ENCODE data around the gene ZCCHC14. TPM values are rescaled to one million over a fixed set of nuclear protein-coding genes. Genes with fewer than 3 reads are reported as not detected.
"Not testable (repeated sequence)": the region's sequence is repeated elsewhere in the genome, so short reads cannot be mapped to it uniquely, and the experiment has no call there.

ZCCHC14 gene
- total and polyA plus RNA-seq, 2 of the 13 experiments (the other 11 are each of a cell fraction or from before 2014, with no cell fraction given): 12.4 to 12.5 TPM

DNA sequence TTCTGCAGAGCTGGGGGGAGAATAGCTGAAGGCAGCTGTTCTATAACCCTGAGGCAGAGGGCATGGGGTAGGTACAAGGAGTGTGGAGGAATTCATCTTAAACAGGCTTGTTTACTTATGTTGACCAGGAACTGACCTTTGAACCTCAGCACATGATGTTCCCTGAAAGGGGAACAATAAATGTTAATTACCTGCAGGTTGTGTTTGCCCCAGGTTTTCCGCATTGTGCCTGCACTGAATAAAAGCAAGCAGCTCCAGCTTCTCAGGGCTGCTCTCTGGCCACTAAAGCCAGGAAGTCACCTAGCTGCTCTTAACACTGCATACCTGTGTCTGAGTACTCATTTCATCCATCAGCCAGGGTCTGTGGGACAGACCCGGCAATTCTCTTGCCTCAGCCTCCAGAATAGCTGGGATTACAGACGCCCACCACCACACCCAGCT, 113.5 kb downstream of the ZCCHC14 start (continued):
- 0 out of 2 replicates have a peak, but pooled peaks have one; percentile 46 for TF ChIP-seq WIZ (CRISPR knock-in tag; IDR thresholded peaks at IDR 0.05)
- 0 out of 2 replicates have a peak, but pooled peaks have one; percentile 78 for TF ChIP-seq ZNF136 (CRISPR knock-in tag; IDR thresholded peaks at IDR 0.05; ENCODE audit: low read depth)
- TF ChIP-seq BCL6 (CRISPR knock-in tag; IDR thresholded peaks at IDR 0.05): peak; percentile 94
- peak; percentile 51 for TF ChIP-seq FOXA1 (IDR thresholded peaks at IDR 0.05)
- TF ChIP-seq FOXA1 (CRISPR knock-in tag; IDR thresholded peaks at IDR 0.05): peak; percentile 95
- TF ChIP-seq SOX13 (IDR thresholded peaks at IDR 0.05): peak; percentile 65
- TF ChIP-seq SOX13 (CRISPR knock-in tag; conservative IDR thresholded peaks at IDR 0.05 in 1 of 2, IDR thresholded peaks at IDR 0.05 in 1 of 2): peak in 1 of 2 experiments; percentile 95; a peak in 2 of 4 replicates
- peak in 1 of 2 experiments; percentile 48; a peak in 1 of 4 replicates for TF ChIP-seq POLR2A (IDR thresholded peaks at IDR 0.05; ENCODE audit: insufficient read depth in 1 of 2, low read depth in 2 of 2, low read length in 2 of 2)
- TF ChIP-seq NCOR1 (IDR thresholded peaks at IDR 0.05; ENCODE audit: borderline replicate concordance, low read length): peak; percentile 44; the same call in 1 of the 2 replicates
- TF ChIP-seq, protein P1, sequence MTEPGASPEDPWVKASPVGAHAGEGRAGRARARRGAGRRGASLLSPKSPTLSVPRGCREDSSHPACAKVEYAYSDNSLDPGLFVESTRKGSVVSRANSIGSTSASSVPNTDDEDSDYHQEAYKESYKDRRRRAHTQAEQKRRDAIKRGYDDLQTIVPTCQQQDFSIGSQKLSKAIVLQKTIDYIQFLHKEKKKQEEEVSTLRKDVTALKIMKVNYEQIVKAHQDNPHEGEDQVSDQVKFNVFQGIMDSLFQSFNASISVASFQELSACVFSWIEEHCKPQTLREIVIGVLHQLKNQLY (CRISPR knock-in tag; IDR thresholded peaks at IDR 0.05): peak; percentile 60; the same call in 1 of the 2 replicates
- TF ChIP-seq MEF2D (CRISPR knock-in tag; IDR thresholded peaks at IDR 0.05): peak; percentile 50; the same call in 1 of the 2 replicates
- peak; percentile 53; the same call in 1 of the 2 replicates for TF ChIP-seq ZNF614 (CRISPR knock-in tag; IDR thresholded peaks at IDR 0.05; ENCODE audit: borderline replicate concordance)
- TF ChIP-seq, protein P2, sequence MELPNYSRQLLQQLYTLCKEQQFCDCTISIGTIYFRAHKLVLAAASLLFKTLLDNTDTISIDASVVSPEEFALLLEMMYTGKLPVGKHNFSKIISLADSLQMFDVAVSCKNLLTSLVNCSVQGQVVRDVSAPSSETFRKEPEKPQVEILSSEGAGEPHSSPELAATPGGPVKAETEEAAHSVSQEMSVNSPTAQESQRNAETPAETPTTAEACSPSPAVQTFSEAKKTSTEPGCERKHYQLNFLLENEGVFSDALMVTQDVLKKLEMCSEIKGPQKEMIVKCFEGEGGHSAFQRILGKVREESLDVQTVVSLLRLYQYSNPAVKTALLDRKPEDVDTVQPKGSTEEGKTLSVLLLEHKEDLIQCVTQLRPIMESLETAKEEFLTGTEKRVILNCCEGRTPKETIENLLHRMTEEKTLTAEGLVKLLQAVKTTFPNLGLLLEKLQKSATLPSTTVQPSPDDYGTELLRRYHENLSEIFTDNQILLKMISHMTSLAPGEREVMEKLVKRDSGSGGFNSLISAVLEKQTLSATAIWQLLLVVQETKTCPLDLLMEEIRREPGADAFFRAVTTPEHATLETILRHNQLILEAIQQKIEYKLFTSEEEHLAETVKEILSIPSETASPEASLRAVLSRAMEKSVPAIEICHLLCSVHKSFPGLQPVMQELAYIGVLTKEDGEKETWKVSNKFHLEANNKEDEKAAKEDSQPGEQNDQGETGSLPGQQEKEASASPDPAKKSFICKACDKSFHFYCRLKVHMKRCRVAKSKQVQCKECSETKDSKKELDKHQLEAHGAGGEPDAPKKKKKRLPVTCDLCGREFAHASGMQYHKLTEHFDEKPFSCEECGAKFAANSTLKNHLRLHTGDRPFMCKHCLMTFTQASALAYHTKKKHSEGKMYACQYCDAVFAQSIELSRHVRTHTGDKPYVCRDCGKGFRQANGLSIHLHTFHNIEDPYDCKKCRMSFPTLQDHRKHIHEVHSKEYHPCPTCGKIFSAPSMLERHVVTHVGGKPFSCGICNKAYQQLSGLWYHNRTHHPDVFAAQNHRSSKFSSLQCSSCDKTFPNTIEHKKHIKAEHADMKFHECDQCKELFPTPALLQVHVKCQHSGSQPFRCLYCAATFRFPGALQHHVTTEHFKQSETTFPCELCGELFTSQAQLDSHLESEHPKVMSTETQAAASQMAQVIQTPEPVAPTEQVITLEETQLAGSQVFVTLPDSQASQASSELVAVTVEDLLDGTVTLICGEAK (IDR thresholded peaks at IDR 0.05): not testable (repeated sequence)
- TF ChIP-seq, protein P2 (CRISPR knock-in tag; IDR thresholded peaks at IDR 0.05): peak; percentile 91
- 0 out of 2 replicates have a peak, but pooled peaks have one; percentile 27 for TF ChIP-seq ISX (CRISPR knock-in tag; conservative IDR thresholded peaks at IDR 0.05)
- TF ChIP-seq NFIC (IDR thresholded peaks at IDR 0.05; ENCODE audit: low read length): 0 out of 2 replicates have a peak, but pooled peaks have one; percentile 23
- TF ChIP-seq CBX5 (CRISPR knock-in tag; IDR thresholded peaks at IDR 0.05; ENCODE audit: borderline replicate concordance): peak; percentile 39; the same call in 1 of the 2 replicates
- TF ChIP-seq KMT2A (CRISPR knock-in tag; IDR thresholded peaks at IDR 0.05): 0 out of 2 replicates have a peak, but pooled peaks have one; percentile 26
- peak; percentile 52; the same call in 1 of the 2 replicates for TF ChIP-seq HDAC1 (CRISPR knock-in tag; IDR thresholded peaks at IDR 0.05)
- TF ChIP-seq TCF7 (IDR thresholded peaks at IDR 0.05; ENCODE audit: low read depth): 0 out of 2 replicates have a peak, but pooled peaks have one; percentile 49
- not testable (repeated sequence) for TF ChIP-seq SOX6 (IDR thresholded peaks at IDR 0.05)
- TF ChIP-seq SOX6 (CRISPR knock-in tag; IDR thresholded peaks at IDR 0.05): peak; percentile 96
- TF ChIP-seq FOXP1 (IDR thresholded peaks at IDR 0.05): peak; percentile 49; the same call in 1 of the 2 replicates
- peak; percentile 95 for TF ChIP-seq FOXP1 (CRISPR knock-in tag; IDR thresholded peaks at IDR 0.05)
- peak; percentile 44; the same call in 1 of the 2 replicates for TF ChIP-seq HMG20A (CRISPR knock-in tag; IDR thresholded peaks at IDR 0.05; ENCODE audit: borderline replicate concordance)

Data from HepG2 (cell line).